GM15510 (cell line): ENCODE data around the gene DYRK1A.
A peak's percentile ranks its signal among the peaks of the same experiment; 100 is the strongest.

Experiments
- POLR2A ChIP-seq: IDR thresholded peaks from 3 replicates; pipeline ENCODE4 v1.6.1; 2011; ENCODE audit warnings: borderline replicate concordance; ENCODE audit not compliant: insufficient read length; ENCODE audit errors: extremely low read depth

DYRK1A gene

DNA sequence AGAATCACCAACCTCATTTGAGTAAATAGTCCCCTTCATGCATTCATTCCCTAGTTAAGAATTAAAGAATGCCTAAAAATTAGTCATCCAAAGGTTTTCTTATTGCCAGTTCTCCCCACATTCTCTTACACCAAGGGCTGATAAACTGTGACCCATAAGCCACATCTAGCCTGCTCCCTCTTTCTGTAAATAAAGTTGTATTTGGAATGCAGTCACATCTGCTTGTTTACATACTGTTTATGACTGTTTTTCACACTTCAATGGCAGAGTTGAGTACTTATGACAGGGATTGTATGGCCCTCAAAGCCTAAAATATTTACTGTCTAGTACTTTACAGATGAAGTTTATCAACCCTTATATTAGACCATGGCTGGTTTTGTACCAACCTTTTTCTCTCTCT is 16.1 kb upstream of the DYRK1A start:
- no peak for TF ChIP-seq POLR2A

DNA sequence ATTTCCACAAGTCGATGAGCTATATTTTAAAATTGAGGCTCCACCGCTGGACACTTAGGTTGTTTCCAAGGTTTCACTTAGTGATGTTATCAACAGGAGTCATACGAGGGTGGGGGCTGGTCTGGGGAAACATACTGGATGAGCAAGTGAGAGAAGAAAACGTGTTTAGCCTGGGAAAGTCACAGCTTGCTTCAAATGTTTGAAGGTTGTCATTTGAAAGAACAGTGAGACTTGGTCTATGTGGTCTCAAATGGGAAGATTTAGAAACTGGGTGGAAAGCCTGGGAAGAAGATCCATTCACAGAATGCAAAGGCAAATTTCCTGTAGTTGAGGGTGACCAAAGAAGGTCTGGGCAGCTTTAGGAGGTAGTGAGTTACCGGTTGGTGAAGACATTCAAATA is 9.9 kb upstream of the DYRK1A start:
- TF ChIP-seq POLR2A: no peak

DNA sequence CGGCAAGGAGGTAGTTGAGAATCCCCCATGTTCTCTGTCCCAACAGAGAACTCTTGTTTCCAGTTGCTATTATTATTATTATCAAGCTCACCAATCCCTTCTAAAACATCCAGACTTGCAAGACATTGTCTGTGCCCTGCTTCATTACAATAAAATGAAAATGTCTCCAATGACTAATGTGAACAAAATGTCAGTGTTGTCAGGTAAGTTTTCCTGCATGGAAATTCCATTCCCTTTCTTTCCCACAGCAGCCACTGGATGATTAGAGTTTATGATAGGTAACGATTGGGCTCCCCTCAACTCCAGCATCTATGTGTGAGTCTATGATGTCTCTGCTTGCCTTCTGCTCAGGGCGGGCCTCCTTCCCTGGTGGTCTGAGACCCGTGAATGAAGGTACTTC is 8.9 kb upstream of the DYRK1A start:
- no peak for TF ChIP-seq POLR2A

DNA sequence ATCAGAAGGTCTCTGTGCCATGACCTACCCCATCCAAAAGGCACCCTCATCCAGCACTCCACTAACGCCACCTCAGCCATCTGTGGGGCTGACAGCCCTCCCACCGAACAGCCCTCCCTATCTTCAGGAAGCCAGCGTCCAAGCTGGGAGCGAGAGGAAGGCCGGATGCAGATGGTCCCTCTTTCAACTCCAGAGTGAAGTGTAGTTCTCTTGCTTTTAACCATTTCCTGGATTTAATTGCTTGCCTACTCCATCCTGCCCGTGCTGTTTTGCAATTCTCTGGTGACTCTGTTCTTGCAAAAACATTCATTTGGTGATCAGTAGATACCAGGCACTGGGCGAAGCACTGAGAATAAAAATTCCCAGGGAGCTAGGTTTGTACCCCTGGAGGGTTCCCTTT is 8.2 kb upstream of the DYRK1A start:
- no peak for TF ChIP-seq POLR2A

GRCh38 chr21:37363936-37364335 is 2.6 kb upstream of the DYRK1A start:
- TF ChIP-seq POLR2A: no peak

DNA sequence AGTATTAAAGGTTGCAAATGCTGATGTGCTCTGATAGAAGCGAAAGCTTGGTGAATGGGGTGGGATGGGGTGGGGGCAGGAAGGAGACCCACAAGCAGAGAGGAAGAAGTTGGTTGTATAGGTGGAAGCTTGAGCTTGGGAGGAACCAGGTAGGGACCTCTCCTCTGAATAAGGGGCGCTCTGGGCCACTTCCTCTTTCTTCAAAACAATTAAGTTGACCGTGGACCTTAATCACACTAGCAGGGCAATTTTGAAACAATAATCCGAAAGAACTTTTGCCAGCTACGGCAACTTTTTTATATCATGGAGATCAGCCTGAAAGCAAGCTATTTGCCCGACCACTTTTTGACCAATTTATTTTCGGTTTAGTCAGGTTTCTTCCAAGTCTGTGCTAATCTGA is 1.9 kb upstream of the DYRK1A start:
- TF ChIP-seq POLR2A: no peak

DNA sequence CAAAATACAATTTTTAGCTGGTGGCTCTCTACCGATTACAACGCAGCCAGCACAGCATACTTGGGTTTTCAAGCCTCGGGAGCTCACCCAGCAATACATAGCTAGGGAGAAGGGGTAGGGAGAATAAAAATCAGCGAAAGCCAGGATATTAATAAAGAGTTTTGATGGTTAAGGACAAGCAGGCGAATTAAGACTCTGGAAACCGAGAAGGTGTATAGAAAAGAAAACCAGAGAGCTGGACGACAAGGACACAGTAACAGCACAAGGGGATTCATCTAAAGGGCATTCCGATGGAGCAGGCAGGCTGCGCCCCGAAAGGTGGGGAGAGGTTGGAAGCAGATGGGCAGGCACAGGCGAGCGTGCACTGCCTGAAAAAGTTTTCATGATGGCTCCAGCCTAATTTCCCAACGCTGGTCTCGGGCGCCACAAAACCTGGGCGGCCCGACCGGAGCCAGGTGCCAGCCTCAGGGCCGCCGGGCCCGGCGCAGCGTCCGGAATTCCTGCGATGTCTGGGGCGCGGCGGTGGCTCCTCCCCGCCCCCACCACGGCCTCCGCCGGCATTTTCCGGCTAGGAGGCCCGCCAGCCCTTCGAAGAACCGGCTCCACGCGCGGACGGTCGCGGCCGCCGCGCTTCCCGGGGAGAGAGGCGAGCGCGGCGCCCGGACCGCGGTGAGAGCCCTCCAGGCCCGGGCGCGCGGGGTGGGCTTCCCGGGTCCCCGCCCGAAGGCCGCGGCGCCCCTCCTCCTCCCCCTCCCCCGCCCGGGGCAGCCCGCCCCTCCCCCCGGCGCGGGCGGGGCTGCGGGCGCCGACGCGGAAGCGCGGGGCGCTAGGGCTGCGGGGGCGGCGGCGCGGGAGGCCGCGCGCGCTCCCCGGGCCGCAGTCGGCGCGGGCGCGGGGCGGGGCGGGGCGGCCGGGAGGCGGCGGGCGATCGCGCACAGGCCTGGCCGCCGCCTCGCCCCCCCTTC is 774 bp upstream of the DYRK1A start:
- TF ChIP-seq POLR2A: peak; percentile 64

DNA sequence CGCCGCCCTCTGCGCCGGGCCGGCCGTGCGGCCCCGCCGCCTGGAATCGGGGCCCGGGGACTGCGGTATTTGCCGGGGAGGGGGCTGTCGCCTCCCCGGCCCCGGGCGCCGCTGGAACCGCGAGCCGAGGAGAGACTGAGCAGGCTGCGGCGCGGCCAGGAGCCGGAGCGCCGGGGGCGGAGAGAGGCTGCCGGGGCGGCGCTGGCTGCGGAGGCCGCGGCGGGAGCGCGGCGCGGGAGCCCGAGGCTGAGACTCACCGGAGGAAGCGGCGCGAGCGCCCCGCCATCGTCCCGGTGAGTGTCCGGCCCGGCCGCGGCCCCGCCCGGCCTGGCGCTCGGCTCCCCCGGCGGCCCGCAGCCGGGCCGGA is 746 bp downstream of the DYRK1A start:
- no peak for TF ChIP-seq POLR2A

GRCh38 chr21:37367703-37368540 is 1.3 kb downstream of the DYRK1A start:
- no peak for TF ChIP-seq POLR2A

GRCh38 chr21:37368541-37369279 is 2.1 kb downstream of the DYRK1A start:
- TF ChIP-seq POLR2A: no peak

DNA sequence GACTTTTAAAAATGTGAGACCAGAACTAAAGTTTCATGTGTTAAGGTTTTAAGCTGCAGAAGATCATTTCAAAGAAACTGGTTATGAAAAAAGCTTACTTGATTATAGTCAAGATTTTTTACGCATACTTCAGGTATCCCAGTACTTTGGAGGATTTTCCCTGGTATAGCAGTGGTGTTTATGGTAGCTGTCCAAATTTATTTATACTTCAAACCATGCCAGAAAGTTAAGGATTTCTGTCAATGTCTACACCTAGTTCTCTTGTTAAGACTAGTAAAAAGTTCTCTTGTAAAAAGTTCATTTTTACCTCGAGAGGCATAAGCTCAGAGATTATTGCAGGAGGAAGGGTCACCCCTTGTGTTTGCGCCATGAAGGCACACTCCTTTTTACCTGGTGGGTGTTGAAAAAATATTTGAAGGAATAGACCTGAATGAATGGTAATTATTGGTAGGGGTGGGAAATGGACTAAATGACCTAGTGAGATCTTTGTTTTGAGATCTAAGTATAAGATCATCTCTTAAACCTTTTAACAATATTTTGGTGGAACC is 2.8 kb downstream of the DYRK1A start:
- no peak for TF ChIP-seq POLR2A

GRCh38 chr21:37370152-37371040 is 3.8 kb downstream of the DYRK1A start:
- no peak for TF ChIP-seq POLR2A

- no peak for TF ChIP-seq POLR2A
These were observed 4.4 kb downstream of the DYRK1A start for GRCh38 chr21:37371041-37371397.
